ENCODE data around the gene RAPGEF4.
"Not testable (repeated sequence)": the region's sequence is repeated elsewhere in the genome, so short reads cannot be mapped to it uniquely, and the experiment has no call there.

RAPGEF4 gene

DNA sequence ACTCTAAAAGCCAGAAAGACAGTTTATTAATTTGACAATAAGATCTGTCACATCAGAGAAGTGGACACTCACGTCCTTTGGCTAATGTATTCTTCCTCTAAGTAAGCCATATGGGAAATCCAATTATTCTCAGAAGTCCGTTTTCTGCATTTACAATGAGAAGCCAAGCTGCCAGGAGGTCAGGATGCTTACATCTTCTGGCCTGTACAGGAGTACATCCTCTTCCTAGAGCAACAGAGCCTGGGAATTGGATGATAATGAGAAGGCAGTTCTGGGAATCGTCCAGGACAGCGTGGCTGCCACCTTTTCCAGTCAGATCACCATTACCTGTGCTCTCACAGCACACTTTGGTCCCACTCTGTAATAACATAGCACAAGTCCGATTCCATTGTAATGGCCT is 5.2 kb downstream of the RAPGEF4 start:
- TF ChIP-seq, protein P1, sequence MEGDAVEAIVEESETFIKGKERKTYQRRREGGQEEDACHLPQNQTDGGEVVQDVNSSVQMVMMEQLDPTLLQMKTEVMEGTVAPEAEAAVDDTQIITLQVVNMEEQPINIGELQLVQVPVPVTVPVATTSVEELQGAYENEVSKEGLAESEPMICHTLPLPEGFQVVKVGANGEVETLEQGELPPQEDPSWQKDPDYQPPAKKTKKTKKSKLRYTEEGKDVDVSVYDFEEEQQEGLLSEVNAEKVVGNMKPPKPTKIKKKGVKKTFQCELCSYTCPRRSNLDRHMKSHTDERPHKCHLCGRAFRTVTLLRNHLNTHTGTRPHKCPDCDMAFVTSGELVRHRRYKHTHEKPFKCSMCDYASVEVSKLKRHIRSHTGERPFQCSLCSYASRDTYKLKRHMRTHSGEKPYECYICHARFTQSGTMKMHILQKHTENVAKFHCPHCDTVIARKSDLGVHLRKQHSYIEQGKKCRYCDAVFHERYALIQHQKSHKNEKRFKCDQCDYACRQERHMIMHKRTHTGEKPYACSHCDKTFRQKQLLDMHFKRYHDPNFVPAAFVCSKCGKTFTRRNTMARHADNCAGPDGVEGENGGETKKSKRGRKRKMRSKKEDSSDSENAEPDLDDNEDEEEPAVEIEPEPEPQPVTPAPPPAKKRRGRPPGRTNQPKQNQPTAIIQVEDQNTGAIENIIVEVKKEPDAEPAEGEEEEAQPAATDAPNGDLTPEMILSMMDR (IDR thresholded peaks at IDR 0.05; ENCODE audit: low read depth, low read length, missing control alignments) = no peak
- H3K4me3 ChIP-seq (replicated peaks; ENCODE audit: low read depth, low read length) = no peak overlapping the region
- no peak for DNase-seq (ENCODE audit: extremely low read depth, low read depth)

DNA sequence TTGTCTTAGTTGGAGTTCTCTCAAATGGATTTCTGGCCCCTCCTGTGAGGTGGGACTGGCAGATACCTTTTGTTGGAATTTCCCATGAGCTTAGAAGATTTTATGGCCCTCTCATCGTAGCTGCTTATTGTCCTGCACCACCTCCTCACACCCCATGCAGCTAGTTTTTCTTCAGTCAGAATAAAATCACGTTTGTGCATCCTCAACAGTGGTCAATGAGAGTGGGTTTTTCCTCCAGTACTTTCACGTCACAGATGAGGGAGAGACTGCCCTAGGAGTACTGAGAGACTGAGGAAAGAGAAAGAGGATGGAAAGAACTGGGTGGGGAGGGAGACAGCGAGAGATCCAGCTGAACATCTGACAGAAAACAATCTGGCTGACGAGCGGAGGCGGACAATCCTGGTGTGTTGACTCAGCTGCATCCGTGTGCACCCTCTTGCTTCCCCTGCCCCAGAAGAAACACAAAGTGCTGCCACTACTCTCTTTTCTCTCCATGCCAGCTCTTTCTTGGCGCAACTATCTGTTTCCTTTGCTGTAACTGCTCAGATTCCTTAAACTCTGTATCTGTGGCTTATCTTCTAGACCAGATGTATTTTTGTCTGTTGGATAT is 7.4 kb downstream of the RAPGEF4 start:
- TF ChIP-seq, protein P1 (IDR thresholded peaks at IDR 0.05; ENCODE audit: low read depth, low read length, missing control alignments) = no peak
- DNase-seq (ENCODE audit: extremely low read depth, low read depth) = no peak
- no peak overlapping the region for H3K4me3 ChIP-seq (replicated peaks; ENCODE audit: low read depth, low read length)

DNA sequence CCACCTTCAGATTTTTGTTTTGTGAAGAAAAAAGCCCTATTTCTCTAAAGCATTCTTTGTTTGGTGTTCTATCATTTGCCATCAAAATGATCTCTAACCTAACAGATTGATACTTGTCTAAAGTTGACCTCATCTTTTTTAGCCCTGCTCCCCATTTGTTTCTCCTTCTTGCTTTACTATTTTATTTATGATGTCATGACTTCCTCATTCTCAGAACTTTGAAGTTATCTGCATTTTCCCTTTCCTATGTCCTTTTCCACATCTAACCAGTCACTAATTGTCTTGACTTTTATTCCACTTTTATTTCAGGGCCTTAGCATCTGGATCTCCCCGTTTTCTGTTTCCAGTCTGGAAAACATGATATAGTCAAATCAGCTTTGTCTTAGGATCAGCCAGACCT is 8.3 kb downstream of the RAPGEF4 start:
- no peak overlapping the region for H3K4me3 ChIP-seq (replicated peaks; ENCODE audit: low read depth, low read length)
- DNase-seq (ENCODE audit: extremely low read depth, low read depth) = no peak
- TF ChIP-seq, protein P1 (IDR thresholded peaks at IDR 0.05; ENCODE audit: low read depth, low read length, missing control alignments) = no peak

DNA sequence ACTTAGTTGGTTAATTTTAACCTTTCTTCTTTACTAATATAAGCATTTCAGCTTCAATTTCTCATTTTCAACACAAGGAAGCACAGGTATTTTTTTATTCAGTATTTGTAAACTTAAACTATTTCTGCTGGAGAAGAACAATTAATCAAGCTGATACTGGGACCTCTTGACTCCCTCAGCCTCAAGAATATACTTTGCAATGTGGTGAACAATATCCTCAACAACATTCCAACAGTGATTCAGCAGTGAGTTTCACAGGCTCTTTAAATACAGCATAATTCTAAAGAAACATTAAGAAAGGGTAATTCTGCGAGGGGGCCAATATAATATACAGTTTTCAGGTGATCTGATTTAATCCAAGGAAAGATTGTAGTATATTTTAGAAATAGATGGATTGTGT is 10.0 kb downstream of the RAPGEF4 start:
- H3K4me3 ChIP-seq (replicated peaks; ENCODE audit: low read depth, low read length) = no peak overlapping the region
- DNase-seq (ENCODE audit: extremely low read depth, low read depth) = no peak
- TF ChIP-seq, protein P1 (IDR thresholded peaks at IDR 0.05; ENCODE audit: low read depth, low read length, missing control alignments) = no peak

DNA sequence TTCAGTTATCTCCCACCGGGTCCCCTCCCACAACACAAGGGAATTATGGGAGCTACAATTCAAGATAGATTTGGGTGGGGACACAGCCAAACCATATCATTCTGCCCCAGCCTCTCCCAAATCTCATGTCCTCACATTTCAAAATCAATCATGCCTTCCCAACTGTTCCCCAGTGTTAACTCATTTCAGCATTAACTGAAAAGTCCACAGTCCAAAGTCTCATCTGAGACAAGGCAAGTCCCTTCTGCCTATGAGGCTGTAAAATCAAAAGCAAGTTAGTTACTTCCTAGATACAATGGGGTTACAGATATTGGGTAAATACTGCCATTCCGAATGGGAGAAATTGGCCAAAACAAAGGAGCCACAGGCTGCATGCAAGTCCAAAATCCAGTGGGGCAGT is 12.9 kb downstream of the RAPGEF4 start:
- H3K4me3 ChIP-seq (replicated peaks; ENCODE audit: low read depth, low read length); DNase-seq (ENCODE audit: extremely low read depth, low read depth): not testable (repeated sequence)

DNA sequence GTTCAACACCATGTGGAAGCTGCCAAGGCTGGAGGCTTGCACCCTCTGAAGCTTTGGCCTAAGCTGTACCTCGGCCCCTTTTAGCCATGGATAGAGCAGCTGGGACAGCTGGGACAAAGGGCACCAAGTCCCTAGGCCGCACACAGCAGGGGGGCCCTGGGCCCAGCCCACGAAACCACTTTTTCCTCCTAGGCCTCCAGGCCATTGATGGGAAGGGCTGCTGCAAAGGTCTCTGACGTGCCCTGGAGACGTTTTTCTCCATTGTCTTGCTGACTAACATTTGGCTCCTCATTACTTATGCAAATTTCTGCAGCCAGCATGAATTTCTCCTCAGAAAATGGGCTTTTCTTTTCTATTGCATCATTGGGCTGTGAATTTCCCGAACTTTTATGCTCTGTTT is 13.7 kb downstream of the RAPGEF4 start:
- DNase-seq (ENCODE audit: extremely low read depth, low read depth) = no peak
- TF ChIP-seq, protein P1 (IDR thresholded peaks at IDR 0.05; ENCODE audit: low read depth, low read length, missing control alignments) = no peak
- no peak overlapping the region for H3K4me3 ChIP-seq (replicated peaks; ENCODE audit: low read depth, low read length)

DNA sequence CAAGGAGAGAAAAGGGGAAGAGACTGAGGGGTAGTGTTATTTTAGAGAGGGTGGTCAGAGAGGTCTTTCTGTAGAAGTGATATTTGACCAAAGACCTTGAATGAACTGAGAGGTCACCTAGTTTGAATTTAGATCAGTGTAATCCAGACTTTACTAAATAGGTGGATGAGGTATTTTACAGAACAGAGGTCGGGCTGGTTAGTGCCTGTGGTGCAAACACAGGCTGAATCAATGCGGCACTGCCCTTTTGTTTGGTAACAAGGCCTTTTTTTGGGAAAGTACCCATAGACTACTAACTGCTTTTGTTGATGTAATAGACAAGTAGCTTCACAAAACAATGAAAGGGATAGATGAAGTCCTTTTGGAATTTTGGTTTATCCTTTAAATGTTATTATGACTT is 15.9 kb downstream of the RAPGEF4 start:
- no peak overlapping the region for H3K4me3 ChIP-seq (replicated peaks; ENCODE audit: low read depth, low read length)
- TF ChIP-seq, protein P1 (IDR thresholded peaks at IDR 0.05; ENCODE audit: low read depth, low read length, missing control alignments) = no peak
- DNase-seq (ENCODE audit: extremely low read depth, low read depth) = no peak

Measured in HFF-Myc (cell line).